Smooth muscle cell (in vitro differentiated cells): ENCODE measurements around the gene SURF1. TPM values are rescaled to one million over a fixed set of nuclear protein-coding genes. Genes with fewer than 3 reads are reported as not detected.
"Not testable (repeated sequence)": the region's sequence is repeated elsewhere in the genome, so short reads cannot be mapped to it uniquely, and the experiment has no call there.

ENCODE experiments used
- DNase-seq: peaks from one replicate; lab custom pipeline; 2025; ENCODE audit not compliant: unreplicated experiment; lab: John Stamatoyannopoulos, UW
- H2AFZ ChIP-seq: fragments of 200-600 bp; sonication (generic); 2 replicates; pipeline ENCODE4 v1.6.0; 2016; ENCODE audit warnings: antibody characterized with exemption, low read depth, mild to moderate bottlenecking
- H3F3A ChIP-seq: fragments of 200-600 bp; sonication (generic); 2 replicates; pipeline ENCODE4 v1.6.0; 2017; ENCODE audit warnings: antibody characterized with exemption, low read depth
- H3K27ac ChIP-seq: fragments of 200-600 bp; sonication (generic); 2 replicates; pipeline ENCODE4 v1.5.1; 2016; ENCODE audit warnings: low read depth, mild to moderate bottlenecking
- H3K27me3 ChIP-seq: fragments of 200-600 bp; sonication (generic); 2 replicates; pipeline ENCODE4 v1.6.1; 2016; ENCODE audit warnings: low read depth, mild to moderate bottlenecking
- H3K36me3 ChIP-seq: fragments of 200-600 bp; sonication (generic); 2 replicates; pipeline ENCODE4 v1.5.1; 2016; ENCODE audit warnings: low read depth
- H3K4me1 ChIP-seq: fragments of 200-600 bp; sonication (generic); 2 replicates; pipeline ENCODE4 v1.5.1; 2016; ENCODE audit warnings: low read depth
- H3K4me2 ChIP-seq: fragments of 200-600 bp; sonication (generic); 2 replicates; pipeline ENCODE4 v1.6.0; 2016; ENCODE audit warnings: mild to moderate bottlenecking
- H3K4me3 ChIP-seq: fragments of 200-600 bp; sonication (generic); 2 replicates; pipeline ENCODE4 v1.5.1; 2016; ENCODE audit warnings: mild to moderate bottlenecking
- H3K79me2 ChIP-seq: fragments of 200-600 bp; sonication (generic); 2 replicates; pipeline ENCODE4 v1.6.0; 2016; ENCODE audit warnings: low read depth, mild to moderate bottlenecking
- H3K9ac ChIP-seq: fragments of 200-600 bp; sonication (generic); 2 replicates; pipeline ENCODE4 v1.6.0; 2016; ENCODE audit warnings: low read depth
- H3K9me3 ChIP-seq: fragments of 200-600 bp; sonication (generic); replicated peaks from 2 replicates; pipeline ENCODE4 v1.5.1; 2016; ENCODE audit warnings: low read depth
- H4K20me1 ChIP-seq: fragments of 200-600 bp; sonication (generic); 2 replicates; pipeline ENCODE4 v1.6.0; 2016; ENCODE audit warnings: low read depth
- WGBS: methylation state at CpG from one replicate; pipeline ENCODE4 v1.1.7; 2016; ENCODE audit warnings: low lambda C conversion rate; 5-methylcytosine and 5-hydroxymethylcytosine counted together
- polyA plus RNA-seq: library from polyadenylated mRNA; unstranded; fragments of >200 nt; fragmentation: Nextera tagmentation; extraction: Ambion mirVana; gene quantifications from 2 replicates; pipeline ENCODE4 v1.2.1, GENCODE V29; 2016
- total RNA-seq: library from RNA; depleted of rRNA; stranded (reverse); fragments of >200 nt; gene quantifications from 2 replicates; pipeline ENCODE4 v1.2.3, GENCODE V29; 2014
- TF ChIP-seq, protein P1 (sequence below): fragments of 200-600 bp; sonication (generic); IDR thresholded peaks from 2 replicates; pipeline ENCODE4 v1.5.1; 2017; ENCODE audit warnings: borderline replicate concordance, mild to moderate bottlenecking, antibody characterized with exemption; ENCODE audit not compliant: insufficient read depth, poor library complexity, severe bottlenecking

SURF1 gene
- total and polyA plus RNA-seq, 2 experiments from 2014 or later: 33.5 to 60.7 TPM

GRCh38 chr9:133331641-133332380 lies 24.5 kb downstream of the SURF1 start:
- Histone ChIP-seq H3K4me3 (no peak overlapping the region), H3K9ac (no peak overlapping the region), H3F3A (peaks cover 7% of the 10 kb centered on the region), H3K79me2 (peaks cover 21% of the 10 kb centered on the region), H3K4me1 (peaks cover 7% of the 10 kb centered on the region), H3K9me3 (no peaks in the 10 kb centered on the region), H3K27ac (no peak overlapping the region), H4K20me1 (peaks cover 16% of the 10 kb centered on the region), H3K36me3 (no peaks in the 10 kb centered on the region), H2AFZ (no peak overlapping the region), H3K4me2 (no peak overlapping the region), H3K27me3 (no peaks in the 10 kb centered on the region)
- no peak for DNase-seq
- TF ChIP-seq, protein P1, sequence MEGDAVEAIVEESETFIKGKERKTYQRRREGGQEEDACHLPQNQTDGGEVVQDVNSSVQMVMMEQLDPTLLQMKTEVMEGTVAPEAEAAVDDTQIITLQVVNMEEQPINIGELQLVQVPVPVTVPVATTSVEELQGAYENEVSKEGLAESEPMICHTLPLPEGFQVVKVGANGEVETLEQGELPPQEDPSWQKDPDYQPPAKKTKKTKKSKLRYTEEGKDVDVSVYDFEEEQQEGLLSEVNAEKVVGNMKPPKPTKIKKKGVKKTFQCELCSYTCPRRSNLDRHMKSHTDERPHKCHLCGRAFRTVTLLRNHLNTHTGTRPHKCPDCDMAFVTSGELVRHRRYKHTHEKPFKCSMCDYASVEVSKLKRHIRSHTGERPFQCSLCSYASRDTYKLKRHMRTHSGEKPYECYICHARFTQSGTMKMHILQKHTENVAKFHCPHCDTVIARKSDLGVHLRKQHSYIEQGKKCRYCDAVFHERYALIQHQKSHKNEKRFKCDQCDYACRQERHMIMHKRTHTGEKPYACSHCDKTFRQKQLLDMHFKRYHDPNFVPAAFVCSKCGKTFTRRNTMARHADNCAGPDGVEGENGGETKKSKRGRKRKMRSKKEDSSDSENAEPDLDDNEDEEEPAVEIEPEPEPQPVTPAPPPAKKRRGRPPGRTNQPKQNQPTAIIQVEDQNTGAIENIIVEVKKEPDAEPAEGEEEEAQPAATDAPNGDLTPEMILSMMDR: no peak
- 94% methylated on average over 53 of the region's 57 CpGs for WGBS

DNA sequence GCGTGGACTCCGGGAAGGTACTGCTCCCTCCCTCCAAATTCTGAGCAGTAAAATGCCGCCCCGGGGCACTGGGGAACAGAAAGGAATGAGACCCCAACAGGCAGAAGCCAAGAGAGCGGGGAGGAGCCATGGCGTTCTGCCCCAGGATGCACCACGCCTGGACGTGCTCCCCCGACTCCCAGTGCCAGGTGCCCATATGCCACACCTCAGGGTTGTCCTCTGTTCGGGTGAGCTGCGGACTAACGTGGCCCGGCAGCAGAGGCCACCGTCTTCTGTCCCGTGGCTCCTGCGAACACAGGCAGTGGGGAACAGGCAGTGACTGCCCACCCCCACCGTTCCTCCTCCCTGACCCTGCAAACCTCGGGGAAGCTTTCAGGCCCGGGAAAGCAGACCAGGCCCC lies 25.1 kb downstream of the SURF1 start:
- no peak overlapping the region for H3K4me3 ChIP-seq
- no peak overlapping the region for H2AFZ ChIP-seq
- H3K27ac ChIP-seq: no peak overlapping the region
- no peak for DNase-seq
- H3K4me2 ChIP-seq: no peak overlapping the region
- peaks cover 7% of the 10 kb centered on the region for H3F3A ChIP-seq
- no peak overlapping the region for H3K9ac ChIP-seq
- peaks cover 16% of the 10 kb centered on the region for H4K20me1 ChIP-seq
- H3K27me3 ChIP-seq: no peaks in the 10 kb centered on the region
- TF ChIP-seq, protein P1: no peak
- H3K79me2 ChIP-seq: peaks cover 21% of the 10 kb centered on the region
- H3K36me3 ChIP-seq: no peaks in the 10 kb centered on the region
- no peaks in the 10 kb centered on the region for H3K9me3 ChIP-seq
- peaks cover 7% of the 10 kb centered on the region for H3K4me1 ChIP-seq
- WGBS: 96% methylated on average over 19 of the region's 19 CpGs

DNA sequence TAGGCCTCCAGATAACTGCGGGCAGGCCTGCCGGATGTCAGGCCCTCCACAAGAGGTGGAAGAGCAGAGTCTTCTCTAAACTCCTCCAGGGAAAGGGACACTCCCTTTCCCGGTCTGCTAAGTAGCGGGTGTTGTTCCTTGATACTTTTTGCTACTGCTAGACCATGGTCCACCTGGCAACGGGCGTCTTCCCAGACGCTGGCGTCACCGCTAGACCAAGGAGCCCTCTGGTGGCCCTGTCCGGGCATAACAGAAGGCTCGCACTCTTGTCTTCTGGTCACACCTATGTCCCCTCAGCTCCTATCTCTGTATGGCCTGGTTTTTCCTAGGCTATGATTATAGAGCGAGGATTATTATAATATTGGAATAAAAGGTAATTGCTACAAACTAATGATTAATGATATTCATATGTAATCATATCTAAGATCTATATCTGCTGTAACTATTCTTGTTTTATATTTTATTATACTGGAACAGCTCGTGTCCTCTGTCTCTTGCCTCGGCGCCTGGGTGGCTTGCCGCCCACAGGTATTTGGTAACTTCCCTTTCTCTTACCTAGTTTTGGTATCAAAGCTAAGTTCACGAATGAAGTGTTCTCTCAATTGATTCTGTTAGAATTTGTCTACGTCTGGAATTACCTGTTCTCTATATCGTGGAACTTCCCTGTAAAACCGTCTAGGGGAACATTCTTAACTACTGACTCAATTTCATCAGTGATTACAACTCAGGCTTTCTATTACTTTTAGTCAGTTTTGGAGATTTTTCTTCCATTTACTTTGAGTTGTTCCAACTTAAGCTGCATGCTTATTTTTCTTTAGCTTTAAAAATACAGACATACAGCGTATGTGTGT lies 26.8 kb downstream of the SURF1 start:
- not testable (repeated sequence) for H3K4me2 ChIP-seq, H2AFZ ChIP-seq, H3F3A ChIP-seq, H3K9ac ChIP-seq, H3K27me3 ChIP-seq, H3K36me3 ChIP-seq, H4K20me1 ChIP-seq, H3K4me1 ChIP-seq, H3K27ac ChIP-seq, H3K4me3 ChIP-seq, DNase-seq, H3K79me2 ChIP-seq, H3K9me3 ChIP-seq
- 52% methylated on average over 21 of the region's 21 CpGs for WGBS
- TF ChIP-seq, protein P1: peak; percentile 68
